Uterus (tissue), 2 donors: ENCODE measurements around the gene UGT1A7.

ENCODE experiments used
- CTCF ChIP-seq, 4 experiments: fragments of 200-600 bp in 2 of 4; fragments of 450-650 bp in 2 of 4; sonication (generic) in 2 of 4; IDR thresholded peaks; one replicate each; pipeline ENCODE4 v1.5.1; 2016 to 2019; ENCODE audit warnings: antibody characterized with exemption in 4 of 4, mild to moderate bottlenecking in 2 of 4, moderate library complexity in 1 of 4
- POLR2A ChIP-seq, 2 donors: fragments of 450-650 bp; IDR thresholded peaks; one replicate each; pipeline ENCODE4 v1.6.1; 2016; ENCODE audit warnings: antibody characterized with exemption in 2 of 2, mild to moderate bottlenecking in 1 of 2, moderate library complexity in 1 of 2

- TF ChIP-seq CTCF (IDR thresholded peaks at IDR 0.05) (no peak), POLR2A (IDR thresholded peaks at IDR 0.05) (no peak)
These were observed 119.8 kb downstream of the UGT1A7 start for GRCh38 chr2:233801357-233802131.
